ENCODE results near the gene LCN9.
A peak's percentile ranks its signal among the peaks of the same experiment; 100 is the strongest.

The LCN9 gene

DNA sequence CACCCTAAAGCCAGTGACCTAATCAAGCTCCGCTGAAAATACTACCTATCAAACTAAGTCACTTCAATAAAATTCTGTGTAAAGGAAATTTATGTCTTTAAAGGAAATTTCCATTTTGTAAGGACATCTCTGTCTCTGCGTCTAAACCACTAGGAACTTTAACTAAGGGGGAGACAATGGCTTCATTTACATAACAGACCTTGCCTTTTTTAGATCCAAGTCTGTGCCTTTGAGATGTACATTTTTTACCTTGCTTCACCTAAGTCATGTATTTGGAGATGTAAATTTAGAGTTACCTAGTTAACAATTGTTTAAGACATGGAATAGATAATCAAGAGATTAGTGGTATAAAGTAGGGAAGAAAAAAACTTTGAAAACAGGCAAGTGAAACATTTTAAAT, 13.6 kb upstream of the LCN9 start:
- H3K79me1 ChIP-seq (ENCODE audit: low read length), result no peaks in the 10 kb centered on the region
- no peak overlapping the region for H3K56ac ChIP-seq (ENCODE audit: low read length)
- H3K18ac ChIP-seq (ENCODE audit: low read length), result no peak overlapping the region
- no CpG with 5 or more reads among the region's 2 CpGs for WGBS (ENCODE audit: extremely low coverage, insufficient coverage, low lambda C conversion rate)
- H2BK15ac ChIP-seq (replicated peaks; ENCODE audit: low read depth), result no peak overlapping the region
- H2AK5ac ChIP-seq (ENCODE audit: low read length), result no peak overlapping the region
- H3K4me1 ChIP-seq (ENCODE audit: control insufficient read depth, low read depth, low read length), result no peaks in the 10 kb centered on the region
- no peak overlapping the region for H4K5ac ChIP-seq (ENCODE audit: low read length)
- H4K8ac ChIP-seq (ENCODE audit: low read depth, low read length), result no peak overlapping the region
- H3K4ac ChIP-seq (ENCODE audit: low read depth, low read length), result no peak overlapping the region
- H3K79me2 ChIP-seq (ENCODE audit: control insufficient read depth, insufficient read depth, low read length), result no peaks in the 10 kb centered on the region
- H3K4me3 ChIP-seq (ENCODE audit: low read length), result no peak overlapping the region
- H3K9ac ChIP-seq (ENCODE audit: low read length), result no peak overlapping the region
- H3K4me2 ChIP-seq (ENCODE audit: low read length), result no peak overlapping the region
- no peak overlapping the region for H2BK5ac ChIP-seq (ENCODE audit: low read length)
- no peak overlapping the region for H2BK120ac ChIP-seq (ENCODE audit: low read depth, low read length)
- DNase-seq, result no peak
- no peaks in the 10 kb centered on the region for H3K27me3 ChIP-seq (ENCODE audit: insufficient read depth, low read length, poor library complexity)
- no peaks in the 10 kb centered on the region for H3K36me3 ChIP-seq (ENCODE audit: control insufficient read depth, insufficient read depth, low read length)
- H3K27ac ChIP-seq (ENCODE audit: low read depth, low read length), result no peak overlapping the region
- H3K23ac ChIP-seq (ENCODE audit: low read length), result no peak overlapping the region

DNA sequence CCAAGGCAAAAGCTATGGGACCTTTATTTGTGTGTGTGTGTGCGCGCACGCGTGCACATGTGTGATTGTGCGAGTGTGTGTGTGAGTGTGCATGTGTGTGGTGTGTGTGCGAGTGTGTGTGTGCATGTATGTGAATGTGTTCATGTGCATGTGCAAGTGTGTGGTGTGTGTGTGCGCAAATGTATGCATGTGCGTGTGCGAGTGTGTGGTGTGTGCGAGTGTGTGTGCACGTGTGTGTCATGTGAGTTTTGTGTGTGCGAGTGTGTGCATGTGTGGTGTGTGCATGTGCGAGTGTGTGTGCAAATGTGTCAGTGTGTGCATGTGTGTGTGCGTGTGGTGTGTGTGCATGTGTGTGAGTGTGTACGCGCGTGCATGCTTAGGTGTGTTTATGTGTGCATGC, 12.7 kb upstream of the LCN9 start:
- Histone ChIP-seq H3K79me2 (ENCODE audit: control insufficient read depth, insufficient read depth, low read length) (no peaks in the 10 kb centered on the region), H4K5ac (ENCODE audit: low read length) (no peak overlapping the region), H2BK5ac (ENCODE audit: low read length) (no peak overlapping the region), H3K9ac (ENCODE audit: low read length) (no peak overlapping the region), H3K4me3 (ENCODE audit: low read length) (peak overlapping the region; percentile 3), H3K36me3 (ENCODE audit: control insufficient read depth, insufficient read depth, low read length) (no peaks in the 10 kb centered on the region), H2BK120ac (ENCODE audit: low read depth, low read length) (no peak overlapping the region), H3K4ac (ENCODE audit: low read depth, low read length) (no peak overlapping the region), H3K4me1 (ENCODE audit: control insufficient read depth, low read depth, low read length) (no peaks in the 10 kb centered on the region), H3K23ac (ENCODE audit: low read length) (no peak overlapping the region), H3K18ac (ENCODE audit: low read length) (no peak overlapping the region), H2BK15ac (replicated peaks; ENCODE audit: low read depth) (no peak overlapping the region), H3K27me3 (ENCODE audit: insufficient read depth, low read length, poor library complexity) (no peaks in the 10 kb centered on the region), H3K27ac (ENCODE audit: low read depth, low read length) (no peak overlapping the region), H3K56ac (ENCODE audit: low read length) (no peak overlapping the region), H3K79me1 (ENCODE audit: low read length) (no peaks in the 10 kb centered on the region), H2AK5ac (ENCODE audit: low read length) (no peak overlapping the region), H4K8ac (ENCODE audit: low read depth, low read length) (no peak overlapping the region), H3K4me2 (ENCODE audit: low read length) (no peak overlapping the region)
- no peak for DNase-seq
- no CpG with 5 or more reads among the region's 17 CpGs for WGBS (ENCODE audit: extremely low coverage, insufficient coverage, low lambda C conversion rate)

DNA sequence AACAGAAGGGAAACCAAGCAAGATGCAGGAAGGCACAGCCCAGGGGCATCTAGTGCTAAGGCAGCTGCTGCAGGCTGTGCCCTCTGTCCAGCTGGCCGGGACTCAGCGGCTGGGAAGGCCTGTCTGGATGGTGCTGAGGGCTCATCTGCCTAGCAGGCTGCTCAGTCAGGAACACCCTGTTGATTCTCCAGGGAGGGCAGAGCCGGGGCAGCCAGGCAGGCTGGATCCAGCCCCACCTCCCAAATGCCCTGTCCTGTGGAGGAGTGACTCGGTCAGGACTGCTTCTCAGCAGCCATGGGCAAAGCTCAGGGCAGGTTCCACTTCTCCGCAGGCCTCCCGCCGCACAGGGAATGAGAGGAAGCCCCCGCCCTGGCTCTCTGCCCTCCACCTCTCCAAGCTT, 7.8 kb upstream of the LCN9 start:
- Histone ChIP-seq H3K79me2 (ENCODE audit: control insufficient read depth, insufficient read depth, low read length) (no peaks in the 10 kb centered on the region), H3K27ac (ENCODE audit: low read depth, low read length) (no peak overlapping the region), H2BK15ac (replicated peaks; ENCODE audit: low read depth) (no peak overlapping the region)

DNA sequence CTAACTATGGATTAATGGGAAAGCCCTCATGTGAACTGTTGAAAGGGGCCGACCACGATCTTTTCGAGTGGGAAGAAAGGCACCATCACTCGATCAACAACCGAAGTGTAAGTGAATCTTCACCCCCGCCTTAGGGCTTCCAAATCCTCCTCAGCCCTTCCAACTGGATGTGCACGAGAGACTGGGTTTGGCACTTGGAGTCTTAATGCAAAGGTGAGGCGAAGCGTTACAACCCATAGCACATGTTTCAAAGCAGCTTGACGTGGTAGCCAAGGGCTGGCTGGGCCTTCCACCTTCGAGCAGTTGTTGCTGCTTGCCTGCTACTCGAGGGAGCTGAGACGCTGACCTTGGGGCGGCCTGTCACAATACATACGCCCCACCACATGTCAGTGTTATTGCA, 5.7 kb upstream of the LCN9 start:
- Histone ChIP-seq H3K4me2 (ENCODE audit: low read length) (no peak overlapping the region), H3K23ac (ENCODE audit: low read length) (no peak overlapping the region), H3K4me3 (ENCODE audit: low read length) (no peak overlapping the region), H4K8ac (ENCODE audit: low read depth, low read length) (no peak overlapping the region), H3K4ac (ENCODE audit: low read depth, low read length) (no peak overlapping the region), H3K9ac (ENCODE audit: low read length) (no peak overlapping the region), H3K36me3 (ENCODE audit: control insufficient read depth, insufficient read depth, low read length) (no peaks in the 10 kb centered on the region), H3K79me1 (ENCODE audit: low read length) (no peaks in the 10 kb centered on the region), H3K27ac (ENCODE audit: low read depth, low read length) (no peak overlapping the region), H3K27me3 (ENCODE audit: insufficient read depth, low read length, poor library complexity) (no peaks in the 10 kb centered on the region), H4K5ac (ENCODE audit: low read length) (no peak overlapping the region), H3K4me1 (ENCODE audit: control insufficient read depth, low read depth, low read length) (peaks cover 2% of the 10 kb centered on the region), H3K56ac (ENCODE audit: low read length) (no peak overlapping the region), H2BK15ac (replicated peaks; ENCODE audit: low read depth) (no peak overlapping the region), H3K79me2 (ENCODE audit: control insufficient read depth, insufficient read depth, low read length) (no peaks in the 10 kb centered on the region), H2BK5ac (ENCODE audit: low read length) (no peak overlapping the region), H3K18ac (ENCODE audit: low read length) (no peak overlapping the region), H2AK5ac (ENCODE audit: low read length) (no peak overlapping the region), H2BK120ac (ENCODE audit: low read depth, low read length) (no peak overlapping the region)
- no CpG with 5 or more reads among the region's 15 CpGs for WGBS (ENCODE audit: extremely low coverage, insufficient coverage, low lambda C conversion rate)
- no peak for DNase-seq

More for the DNA sequence above, 7.8 kb upstream of the LCN9 start:
- Histone ChIP-seq H2BK5ac (ENCODE audit: low read length) (no peak overlapping the region), H3K4ac (ENCODE audit: low read depth, low read length) (no peak overlapping the region), H2AK5ac (ENCODE audit: low read length) (no peak overlapping the region), H3K27me3 (ENCODE audit: insufficient read depth, low read length, poor library complexity) (no peaks in the 10 kb centered on the region), H3K4me1 (ENCODE audit: control insufficient read depth, low read depth, low read length) (no peaks in the 10 kb centered on the region), H3K79me1 (ENCODE audit: low read length) (no peaks in the 10 kb centered on the region), H4K8ac (ENCODE audit: low read depth, low read length) (no peak overlapping the region), H3K18ac (ENCODE audit: low read length) (no peak overlapping the region), H3K4me2 (ENCODE audit: low read length) (no peak overlapping the region), H3K23ac (ENCODE audit: low read length) (no peak overlapping the region), H3K36me3 (ENCODE audit: control insufficient read depth, insufficient read depth, low read length) (no peaks in the 10 kb centered on the region), H3K9ac (ENCODE audit: low read length) (no peak overlapping the region), H4K5ac (ENCODE audit: low read length) (no peak overlapping the region), H3K4me3 (ENCODE audit: low read length) (no peak overlapping the region), H3K56ac (ENCODE audit: low read length) (no peak overlapping the region), H2BK120ac (ENCODE audit: low read depth, low read length) (no peak overlapping the region)
- no peak for DNase-seq
- no CpG with 5 or more reads among the region's 8 CpGs for WGBS (ENCODE audit: extremely low coverage, insufficient coverage, low lambda C conversion rate)

DNA sequence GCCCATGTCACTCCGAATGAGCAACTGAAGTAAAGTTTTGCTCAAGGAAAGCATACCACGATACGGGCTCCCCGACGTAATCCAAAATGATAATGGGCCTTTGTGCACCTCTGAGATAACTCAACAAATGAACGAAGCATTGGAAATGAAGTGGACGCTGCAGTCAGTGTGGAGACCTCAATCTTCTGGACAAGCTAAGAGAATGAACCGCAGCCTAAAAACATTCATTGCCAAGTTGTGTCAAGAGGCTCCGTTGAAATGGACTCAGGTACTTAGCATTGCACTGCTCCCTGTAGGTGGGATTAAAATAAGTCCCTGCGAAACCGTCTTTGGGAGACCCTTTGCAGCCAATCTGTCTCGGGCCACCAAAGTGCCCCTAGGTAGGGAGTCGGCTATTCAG, 3.9 kb upstream of the LCN9 start:
- Histone ChIP-seq H4K8ac (ENCODE audit: low read depth, low read length) (no peak overlapping the region), H2BK5ac (ENCODE audit: low read length) (no peak overlapping the region), H3K36me3 (ENCODE audit: control insufficient read depth, insufficient read depth, low read length) (no peaks in the 10 kb centered on the region), H3K4me1 (ENCODE audit: control insufficient read depth, low read depth, low read length) (peaks cover 2% of the 10 kb centered on the region), H2AK5ac (ENCODE audit: low read length) (no peak overlapping the region), H3K56ac (ENCODE audit: low read length) (no peak overlapping the region), H3K18ac (ENCODE audit: low read length) (no peak overlapping the region), H3K27ac (ENCODE audit: low read depth, low read length) (no peak overlapping the region), H3K4ac (ENCODE audit: low read depth, low read length) (no peak overlapping the region), H4K5ac (ENCODE audit: low read length) (no peak overlapping the region), H3K4me3 (ENCODE audit: low read length) (no peak overlapping the region), H3K4me2 (ENCODE audit: low read length) (no peak overlapping the region), H2BK15ac (replicated peaks; ENCODE audit: low read depth) (no peak overlapping the region), H3K27me3 (ENCODE audit: insufficient read depth, low read length, poor library complexity) (no peaks in the 10 kb centered on the region), H2BK120ac (ENCODE audit: low read depth, low read length) (no peak overlapping the region), H3K79me2 (ENCODE audit: control insufficient read depth, insufficient read depth, low read length) (no peaks in the 10 kb centered on the region), H3K23ac (ENCODE audit: low read length) (no peak overlapping the region), H3K79me1 (ENCODE audit: low read length) (no peaks in the 10 kb centered on the region), H3K9ac (ENCODE audit: low read length) (no peak overlapping the region)
- WGBS (ENCODE audit: extremely low coverage, insufficient coverage, low lambda C conversion rate), result no CpG with 5 or more reads among the region's 13 CpGs
- no peak for DNase-seq

DNA sequence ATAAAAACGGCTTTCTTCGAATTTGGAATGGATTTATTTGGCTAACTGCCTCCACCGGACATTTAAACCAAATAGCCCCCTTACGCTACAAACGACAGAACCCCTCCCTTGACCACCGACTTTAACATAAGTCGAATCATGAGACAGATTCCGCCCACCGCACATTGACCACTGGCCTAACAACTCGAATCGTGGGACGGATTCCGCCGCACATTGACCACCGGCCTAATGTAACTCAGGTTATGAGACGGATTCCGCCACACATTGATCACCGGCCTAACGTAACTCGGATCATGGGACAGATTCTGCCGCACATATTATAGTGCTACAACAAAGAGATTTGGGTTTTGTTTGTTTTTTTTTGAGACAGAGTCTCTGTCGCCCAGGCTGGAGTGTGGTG, 2.7 kb upstream of the LCN9 start:
- peaks cover 2% of the 10 kb centered on the region for H3K4me1 ChIP-seq (ENCODE audit: control insufficient read depth, low read depth, low read length)
- H2BK15ac ChIP-seq (replicated peaks; ENCODE audit: low read depth), result no peak overlapping the region
- no peak overlapping the region for H4K5ac ChIP-seq (ENCODE audit: low read length)
- H3K9ac ChIP-seq (ENCODE audit: low read length), result no peak overlapping the region
- H4K8ac ChIP-seq (ENCODE audit: low read depth, low read length), result no peak overlapping the region
- H3K4me3 ChIP-seq (ENCODE audit: low read length), result no peak overlapping the region
- no peak for DNase-seq
- H2BK120ac ChIP-seq (ENCODE audit: low read depth, low read length), result no peak overlapping the region
- no peak overlapping the region for H3K18ac ChIP-seq (ENCODE audit: low read length)
- no peak overlapping the region for H3K23ac ChIP-seq (ENCODE audit: low read length)
- H2BK5ac ChIP-seq (ENCODE audit: low read length), result no peak overlapping the region
- H3K27me3 ChIP-seq (ENCODE audit: insufficient read depth, low read length, poor library complexity), result no peaks in the 10 kb centered on the region
- H3K79me1 ChIP-seq (ENCODE audit: low read length), result no peaks in the 10 kb centered on the region
- no peaks in the 10 kb centered on the region for H3K36me3 ChIP-seq (ENCODE audit: control insufficient read depth, insufficient read depth, low read length)
- no peaks in the 10 kb centered on the region for H3K79me2 ChIP-seq (ENCODE audit: control insufficient read depth, insufficient read depth, low read length)
- no peak overlapping the region for H3K56ac ChIP-seq (ENCODE audit: low read length)
- whole genome bisulfite sequencing (ENCODE audit: extremely low coverage, insufficient coverage, low lambda C conversion rate), result no CpG with 5 or more reads among the region's 22 CpGs
- H3K4ac ChIP-seq (ENCODE audit: low read depth, low read length), result no peak overlapping the region
- no peak overlapping the region for H2AK5ac ChIP-seq (ENCODE audit: low read length)
- no peak overlapping the region for H3K27ac ChIP-seq (ENCODE audit: low read depth, low read length)
- no peak overlapping the region for H3K4me2 ChIP-seq (ENCODE audit: low read length)

Data from mesendoderm (in vitro differentiated cells).